KG1 (cell line): ENCODE results near the gene MCCC1.
"Not testable (repeated sequence)": the region's sequence is repeated elsewhere in the genome, so short reads cannot be mapped to it uniquely, and the experiment has no call there.

Experiments
- DNase-seq: peaks from one replicate; lab custom pipeline; 2025; lab: John Stamatoyannopoulos, UW

MCCC1 gene

GRCh38 chr3:183103950-183104349, 4.7 kb upstream of the MCCC1 start:
- DNase-seq = not testable (repeated sequence)

DNA sequence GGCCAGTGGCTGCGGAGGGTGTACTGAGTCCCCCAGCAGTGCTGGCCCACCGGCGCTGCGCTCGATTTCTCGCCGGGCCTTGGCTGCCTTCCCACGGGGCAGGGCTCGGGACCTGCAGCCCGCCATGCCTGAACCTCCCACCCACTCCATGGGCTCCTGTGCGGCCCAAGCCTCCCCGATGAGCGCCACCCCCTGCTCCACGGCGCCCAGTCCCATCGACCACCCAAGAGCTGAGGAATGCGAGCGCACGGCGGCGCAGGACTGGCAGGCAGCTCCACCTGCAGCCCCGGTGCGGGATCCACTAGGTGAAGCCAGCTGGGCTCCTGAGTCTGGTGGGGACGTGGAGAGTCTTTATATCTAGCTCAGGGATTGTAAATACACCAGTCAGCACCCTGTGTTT, 1.7 kb upstream of the MCCC1 start:
- DNase-seq = not testable (repeated sequence)

DNA sequence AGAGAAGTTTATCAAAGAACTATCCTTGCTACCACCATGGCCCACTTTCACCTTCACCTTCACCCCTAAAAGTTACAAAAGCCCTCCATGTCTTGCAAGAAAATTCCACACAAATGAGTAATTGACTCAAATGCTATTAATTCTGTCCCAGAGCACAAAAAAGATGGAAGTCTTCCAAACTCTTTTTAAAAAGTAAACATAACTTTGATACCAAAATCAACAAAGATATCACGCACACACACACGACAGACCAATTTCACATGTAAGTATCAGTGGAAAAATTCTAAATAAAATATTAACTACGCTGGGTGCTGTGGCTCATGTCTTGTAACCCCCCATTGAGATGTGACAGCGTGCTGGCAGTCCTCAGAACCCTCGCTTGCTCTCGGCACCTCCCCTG, 1.1 kb upstream of the MCCC1 start:
- no peak for DNase-seq

DNA sequence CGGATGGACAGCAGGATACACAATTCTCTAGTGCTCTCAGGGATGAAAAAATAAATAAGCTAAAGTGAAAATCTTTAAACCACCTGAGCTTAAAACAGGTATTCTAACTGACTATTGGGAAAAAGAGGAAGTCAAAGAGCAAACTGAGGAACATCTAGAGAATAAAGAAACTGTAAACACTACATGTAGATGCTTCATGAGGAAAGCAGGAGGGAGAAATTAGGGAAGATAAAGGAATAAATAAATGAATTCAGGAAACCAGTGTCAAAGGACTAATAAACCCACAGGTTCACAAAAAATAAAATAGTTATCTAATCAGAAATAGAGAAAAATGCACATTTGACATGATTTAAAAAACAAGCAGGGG, 525 bp upstream of the MCCC1 start:
- no peak for DNase-seq

DNA sequence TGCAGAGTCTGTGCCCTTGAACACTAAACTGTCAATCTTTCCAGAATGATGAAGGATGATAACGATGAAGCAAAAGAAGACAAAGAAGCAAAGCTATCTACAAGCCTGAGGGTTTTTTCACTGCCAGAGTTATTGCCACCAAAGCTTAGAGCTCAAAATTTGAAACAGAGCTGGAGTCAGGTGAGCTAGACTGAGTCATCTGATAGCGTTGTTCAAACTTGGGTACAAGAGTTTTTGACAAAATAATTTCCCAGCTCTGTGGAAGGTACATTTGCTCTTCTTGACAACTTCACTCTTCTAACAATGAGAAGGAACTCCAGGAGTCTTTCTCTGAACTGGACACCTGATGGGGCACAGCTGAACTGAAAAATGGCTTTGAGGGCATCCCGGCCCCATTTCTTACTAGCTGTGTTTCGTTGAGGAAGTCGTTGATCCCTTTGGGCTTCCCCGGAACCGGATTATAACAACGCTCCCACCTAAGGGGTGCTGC, 715 bp downstream of the MCCC1 start:
- DNase-seq = no peak

DNA sequence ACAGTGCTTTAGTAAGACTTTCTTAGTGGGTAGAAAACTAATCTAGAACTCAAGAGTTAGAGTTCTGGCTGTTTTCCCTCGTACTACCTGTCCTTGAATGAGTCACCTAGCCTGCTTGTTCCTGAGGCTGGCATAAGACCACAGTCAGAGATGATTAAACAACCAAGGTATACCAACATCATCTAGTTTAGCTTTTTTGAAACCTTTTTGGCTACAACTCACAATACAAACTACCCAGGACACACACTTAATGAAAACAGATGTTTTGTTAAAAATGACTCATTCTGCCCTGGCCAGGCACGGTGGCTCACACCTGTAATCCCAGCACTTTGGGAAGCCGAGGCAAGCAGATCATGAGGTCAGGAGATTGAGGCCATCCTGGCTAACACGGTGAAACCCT, 4.6 kb downstream of the MCCC1 start:
- DNase-seq = no peak

- no peak for DNase-seq
These were observed 7.0 kb downstream of the MCCC1 start for GRCh38 chr3:183092256-183092655.

DNA sequence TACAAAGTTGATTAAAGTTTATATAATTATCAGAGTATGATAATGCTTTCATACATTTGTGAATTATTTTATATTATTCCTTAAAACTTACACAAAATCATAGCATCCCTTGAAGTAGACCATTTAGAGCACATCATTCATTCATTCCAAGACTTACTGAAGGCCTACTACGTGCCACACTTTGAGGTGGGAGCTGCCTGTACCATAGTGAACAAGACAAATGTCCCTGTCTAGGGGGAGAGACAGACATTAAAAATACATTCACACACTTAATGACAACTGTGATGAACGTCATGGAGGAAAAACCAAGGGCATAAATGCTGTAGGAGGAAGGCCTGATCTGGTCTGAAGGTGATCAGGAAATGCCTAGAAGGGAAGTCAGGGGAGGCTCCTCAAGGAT, 12.1 kb downstream of the MCCC1 start:
- DNase-seq = no peak

DNA sequence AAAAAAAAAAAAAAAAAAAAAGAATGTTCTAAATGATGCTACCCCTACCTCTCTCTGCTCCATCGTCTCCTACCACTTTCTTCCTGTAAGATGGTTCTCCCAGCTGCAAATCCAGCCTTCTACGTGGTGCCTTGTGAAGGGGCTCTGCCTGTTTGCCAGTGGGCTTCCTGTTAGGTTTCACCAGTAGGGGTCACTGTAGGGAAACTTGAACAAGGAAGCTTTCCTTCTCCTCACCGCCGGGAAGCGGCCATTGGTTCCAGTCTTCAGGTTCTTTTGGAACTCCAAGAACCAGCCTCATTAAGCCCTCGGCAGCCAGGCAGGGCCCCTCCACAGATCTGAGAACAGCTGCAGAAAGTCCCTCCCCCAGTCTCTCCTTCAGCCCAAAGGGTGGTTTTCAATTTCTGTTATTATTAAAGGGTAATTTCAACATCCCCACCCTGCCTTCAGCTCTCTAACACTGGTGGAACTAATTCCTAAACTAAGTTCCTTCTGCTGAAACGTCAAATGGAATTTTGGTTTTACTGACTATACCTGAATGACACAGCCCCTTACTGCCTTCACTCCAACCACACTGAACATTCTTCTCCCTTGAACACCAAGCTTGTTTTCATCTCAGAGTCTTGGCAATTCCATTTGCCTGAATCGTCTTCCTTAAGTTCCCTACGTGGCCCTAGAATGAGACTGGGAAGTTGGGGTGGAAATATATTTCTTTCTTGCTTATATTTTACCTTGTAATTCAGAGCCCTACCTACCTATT, 13.5 kb downstream of the MCCC1 start:
- DNase-seq = no peak

- no peak for DNase-seq
These were observed 16.9 kb downstream of the MCCC1 start for GRCh38 chr3:183082355-183082915.

DNA sequence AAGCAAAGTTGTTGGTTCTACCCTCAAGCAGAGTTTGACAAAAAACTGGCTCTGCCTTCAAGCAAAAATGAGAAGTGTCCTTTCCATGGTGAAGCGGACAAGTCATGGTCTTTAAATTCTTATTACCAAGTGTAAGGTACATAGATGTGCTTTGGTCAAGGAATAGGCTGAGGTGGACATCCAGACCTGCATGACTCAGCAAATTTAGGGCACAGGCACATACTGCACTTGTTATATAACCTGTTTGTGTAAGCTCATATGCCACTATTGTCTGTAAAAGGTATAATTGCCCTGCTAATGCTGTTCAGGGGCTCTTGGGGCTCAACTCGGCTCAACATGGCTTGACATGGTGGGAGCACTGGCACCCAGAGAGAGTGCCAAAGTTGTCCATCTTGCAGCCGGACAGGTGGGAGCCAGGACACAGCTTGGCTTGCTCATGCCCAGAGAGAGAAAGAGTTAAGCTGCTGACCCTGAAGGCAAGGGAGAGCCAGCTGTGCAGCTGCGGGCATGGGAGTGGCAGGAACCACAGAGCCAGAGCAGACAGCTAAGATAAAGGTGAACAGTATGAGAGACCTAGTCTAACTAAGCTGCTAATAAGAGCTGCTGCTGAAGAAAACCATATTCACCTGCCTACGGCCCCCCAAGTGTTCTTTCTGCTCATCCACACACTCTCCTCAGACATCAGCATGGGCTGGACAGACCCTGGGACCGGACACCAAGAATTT, 17.7 kb downstream of the MCCC1 start:
- no peak for DNase-seq

GRCh38 chr3:183080628-183081027, 18.7 kb downstream of the MCCC1 start:
- no peak for DNase-seq

GRCh38 chr3:183074881-183075280, 24.4 kb downstream of the MCCC1 start:
- no peak for DNase-seq

DNA sequence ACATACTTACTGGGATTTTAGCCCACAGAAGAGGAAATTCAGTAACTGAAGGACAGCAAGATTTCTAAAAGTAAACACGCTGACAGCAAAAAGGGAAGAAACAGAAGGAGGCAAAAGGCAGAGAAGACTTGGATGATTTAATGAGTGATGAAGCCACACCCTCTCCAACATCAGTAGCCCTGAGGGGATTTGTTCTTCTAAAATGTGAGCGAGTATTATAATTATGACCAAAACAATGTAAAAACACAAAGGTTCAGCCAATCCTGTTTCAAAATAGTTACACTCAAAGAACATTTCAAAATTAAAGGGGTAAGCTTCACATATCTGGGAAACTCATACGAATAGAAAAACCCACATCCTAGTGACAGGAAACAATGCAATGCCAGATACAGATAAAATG, 25.0 kb downstream of the MCCC1 start:
- peak; percentile 36 for DNase-seq

DNA sequence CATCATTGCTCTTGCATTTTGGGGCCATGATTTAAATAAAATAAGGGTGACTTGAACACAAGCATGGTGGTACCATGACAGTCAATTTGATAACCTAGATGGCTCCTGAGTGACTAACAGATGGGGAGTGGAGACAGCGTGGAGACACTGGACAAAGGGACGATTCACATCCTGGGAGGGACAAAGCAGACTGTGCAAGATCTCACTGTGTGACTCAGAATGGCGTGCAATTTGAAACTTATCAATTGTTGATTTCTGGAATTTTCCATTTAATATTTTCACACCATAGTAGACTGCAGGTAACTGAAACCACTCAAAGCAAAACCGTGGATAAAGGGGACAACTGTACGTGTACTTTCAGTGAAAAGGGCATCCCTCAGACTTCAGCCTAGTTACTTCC, 25.5 kb downstream of the MCCC1 start:
- no peak for DNase-seq

- no peak for DNase-seq
These were observed 28.4 kb downstream of the MCCC1 start for GRCh38 chr3:183070892-183071291.

- no peak for DNase-seq
These were observed 30.2 kb downstream of the MCCC1 start for GRCh38 chr3:183069086-183069485.

GRCh38 chr3:183066891-183067290, 32.4 kb downstream of the MCCC1 start:
- not testable (repeated sequence) for DNase-seq

- DNase-seq = no peak
These were observed 34.8 kb downstream of the MCCC1 start for GRCh38 chr3:183064475-183064874.

DNA sequence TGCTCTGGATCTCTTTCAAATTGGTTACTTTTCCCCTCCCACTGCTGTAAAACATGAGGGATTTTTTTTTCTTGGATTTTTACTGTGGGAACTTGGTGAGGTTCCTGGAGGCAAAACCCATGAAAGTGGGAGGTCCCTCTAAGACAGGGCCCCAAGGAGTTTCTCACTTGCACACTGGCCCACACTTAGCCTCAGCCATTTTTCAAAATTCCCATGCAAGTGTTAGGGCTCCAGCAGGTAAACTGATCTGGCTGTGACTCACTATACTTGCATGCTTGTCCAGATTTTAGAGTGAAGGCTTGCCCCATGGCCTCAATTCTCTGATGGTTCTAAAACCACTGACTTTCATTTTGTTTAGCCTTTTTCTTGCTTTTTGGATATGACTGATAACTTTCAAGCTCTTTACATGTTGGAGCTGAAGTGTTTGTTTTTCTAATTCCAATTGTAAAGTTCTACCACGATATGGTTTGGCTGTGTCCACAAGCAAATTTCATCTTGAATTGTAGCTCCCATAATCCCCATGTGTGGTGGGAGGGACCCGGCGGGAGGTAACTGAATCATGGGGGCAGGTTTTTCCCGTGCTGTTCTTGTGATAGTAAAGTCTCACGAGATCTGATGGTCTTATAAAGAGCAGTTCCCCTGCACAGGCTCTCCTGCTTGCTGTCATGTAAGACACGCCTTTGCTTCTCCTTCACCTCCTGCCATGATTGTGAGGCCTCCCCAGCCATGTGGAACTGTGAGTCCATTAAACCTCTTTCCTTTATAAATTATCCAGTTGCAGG, 37.7 kb downstream of the MCCC1 start:
- no peak for DNase-seq

DNA sequence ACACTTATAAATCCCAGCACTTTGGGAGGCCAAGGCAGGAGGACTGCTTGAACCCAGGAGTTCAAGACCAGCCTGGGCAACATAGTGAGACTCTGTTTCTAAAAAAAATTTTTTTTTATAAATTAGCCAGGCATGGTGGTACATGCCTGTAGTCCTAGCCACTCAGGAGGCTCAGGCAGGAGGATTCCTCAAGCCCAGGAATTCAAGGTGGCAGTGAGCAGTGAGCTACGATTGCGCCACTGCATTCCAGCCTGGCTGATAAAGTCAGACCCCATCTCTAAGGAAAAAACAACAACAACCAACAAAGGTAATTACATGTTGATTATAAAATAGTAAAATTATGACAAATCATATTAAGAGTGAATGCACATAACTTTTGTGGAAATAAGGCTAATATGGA, 40.9 kb downstream of the MCCC1 start:
- no peak for DNase-seq

DNA sequence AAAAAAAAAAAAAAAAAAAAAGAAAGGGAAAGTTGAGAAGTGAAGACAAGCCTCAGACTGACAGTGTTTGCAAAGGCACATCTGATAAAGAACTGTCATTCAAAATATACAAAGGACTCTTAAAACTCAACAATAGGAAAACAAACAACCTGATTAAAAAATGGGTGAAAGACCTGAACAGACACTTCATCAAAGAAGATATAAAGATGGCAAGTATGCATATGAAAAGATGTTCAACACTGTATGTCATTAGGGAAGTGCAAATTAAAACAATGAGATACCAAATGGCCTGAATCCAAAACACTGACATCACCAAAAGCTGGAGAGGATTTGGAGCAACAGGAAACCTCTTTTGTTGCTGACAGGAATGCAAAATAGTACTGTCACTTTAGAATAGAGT, 48.6 kb downstream of the MCCC1 start:
- DNase-seq = no peak
